HepG2 (cell line): Measurements from ENCODE around the gene TMEM87B. TPM values are rescaled to one million over a fixed set of nuclear protein-coding genes. Genes with fewer than 3 reads are reported as not detected.

ENCODE experiments used
- ATM ChIP-seq: fragments of 450-650 bp; IDR thresholded peaks from 2 replicates; pipeline ENCODE4 v1.7.1; 2017; ENCODE audit warnings: mild to moderate bottlenecking, borderline replicate concordance
- BRCA1 ChIP-seq: sonication (generic); formaldehyde crosslinking; IDR thresholded peaks from 2 replicates; pipeline ENCODE4 v1.4.0; 2020; ENCODE audit warnings: missing genetic modification reagents
- ELF3 ChIP-seq: IDR thresholded peaks from 2 replicates; pipeline ENCODE4 v1.6.1; 2016; ENCODE audit warnings: missing genetic modification reagents, missing compliant biosample characterization
- ELF4 ChIP-seq: sonication (generic); formaldehyde crosslinking; IDR thresholded peaks from 2 replicates; pipeline ENCODE4 v1.5.0; 2020; ENCODE audit warnings: missing genetic modification reagents, mild to moderate bottlenecking, moderate library complexity, borderline replicate concordance
- GABPA ChIP-seq, 2 experiments: IDR thresholded peaks; 2 replicates each; pipeline ENCODE4 v1.6.1; 2011 to 2016; ENCODE audit warnings: low read depth in 2 of 2, low read length in 1 of 2, missing biosample characterization in 1 of 2, missing genetic modification characterization in 1 of 2
- GPBP1L1 ChIP-seq: sonication (generic); formaldehyde crosslinking; IDR thresholded peaks from 2 replicates; pipeline ENCODE4 v1.5.0; 2020; ENCODE audit warnings: mild to moderate bottlenecking, missing genetic modification reagents
- HMGA1 ChIP-seq: sonication (generic); formaldehyde crosslinking; conservative IDR thresholded peaks from 2 replicates; pipeline ENCODE4 v1.4.0; 2020; ENCODE audit warnings: missing genetic modification reagents
- HNRNPUL1 ChIP-seq: fragments of 200-400 bp; formaldehyde crosslinking; IDR thresholded peaks from 2 replicates; pipeline ENCODE4 v1.6.1; 2017; ENCODE audit warnings: low read depth, mild to moderate bottlenecking, low read length, moderate library complexity
- MTA1 ChIP-seq: sonication (generic); formaldehyde crosslinking; IDR thresholded peaks from 2 replicates; pipeline ENCODE4 v1.4.0; 2020; ENCODE audit warnings: missing genetic modification reagents, mild to moderate bottlenecking, borderline replicate concordance
- NFE2L1 ChIP-seq: sonication (generic); formaldehyde crosslinking; IDR thresholded peaks from 2 replicates; pipeline ENCODE4 v1.4.0; 2020; ENCODE audit warnings: missing genetic modification reagents, mild to moderate bottlenecking, borderline replicate concordance
- PBX2 ChIP-seq: IDR thresholded peaks from 2 replicates; pipeline ENCODE4 v1.6.1; 2016; ENCODE audit warnings: control low read depth
- RNF219 ChIP-seq: sonication (generic); formaldehyde crosslinking; IDR thresholded peaks from 2 replicates; pipeline ENCODE4 v1.5.0; 2020; ENCODE audit warnings: mild to moderate bottlenecking, missing genetic modification reagents
- ZBTB39 ChIP-seq: sonication (generic); formaldehyde crosslinking; IDR thresholded peaks from 2 replicates; pipeline ENCODE4 v1.5.0; 2020; ENCODE audit warnings: missing genetic modification reagents
- ZBTB44 ChIP-seq: sonication (generic); formaldehyde crosslinking; IDR thresholded peaks from 2 replicates; pipeline ENCODE4 v1.4.0; 2020; ENCODE audit warnings: missing genetic modification reagents
- ZFX ChIP-seq: sonication (generic); formaldehyde crosslinking; IDR thresholded peaks from 2 replicates; pipeline ENCODE4 v1.4.0; 2020; ENCODE audit warnings: mild to moderate bottlenecking, low read depth, missing genetic modification reagents, moderate library complexity
- ZNF367 ChIP-seq: sonication (generic); formaldehyde crosslinking; IDR thresholded peaks from 2 replicates; pipeline ENCODE4 v1.4.0; 2020; ENCODE audit warnings: missing genetic modification reagents, borderline replicate concordance
- ZNF629 ChIP-seq: sonication (generic); formaldehyde crosslinking; conservative IDR thresholded peaks from 2 replicates; pipeline ENCODE4 v1.5.0; 2020; ENCODE audit warnings: missing genetic modification reagents
- ZNF710 ChIP-seq: sonication (generic); formaldehyde crosslinking; IDR thresholded peaks from 2 replicates; pipeline ENCODE4 v1.5.0; 2020; ENCODE audit warnings: mild to moderate bottlenecking, missing genetic modification reagents, borderline replicate concordance
- polyA plus RNA-seq, 8 experiments: library from polyadenylated mRNA; depleted of rRNA in 3 of 8; stranded (reverse) in 7 of 8; unstranded in 1 of 8; fragments of >200 nt; fragmentation: Illumina TruSeq in 4 of 8; extraction: Trizol in 4 of 8; gene quantifications; 2 replicates each; pipeline versions ENCODE4 v1.2.1 to v1.2.3, GENCODE V29; 2011 to 2016; ENCODE audit warnings: low read depth in 4 of 8, missing spikeins in 1 of 8, mixed read lengths in 1 of 8; ENCODE audit not compliant: insufficient read depth in 1 of 8
- total RNA-seq, 5 experiments: library from RNA; depleted of rRNA; stranded (reverse); fragments of >200 nt; fragmentation: Illumina TruSeq; extraction: Trizol; gene quantifications; 2 replicates each; pipeline ENCODE4 v1.2.3, GENCODE V29; 2016; ENCODE audit warnings: low read depth in 1 of 5

The TMEM87B gene
- total and polyA plus RNA-seq, 2 of the 13 experiments (the other 11 are each of a cell fraction or from before 2014, with no cell fraction given), result 15.1 to 16.2 TPM

- 0 out of 2 replicates have a peak, but pooled peaks have one; percentile 64 for TF ChIP-seq ZBTB39 (CRISPR knock-in tag)
- TF ChIP-seq NFE2L1 (CRISPR knock-in tag), result no peak
- TF ChIP-seq PBX2 (CRISPR knock-in tag), result no peak
- TF ChIP-seq HMGA1, result no peak
- no peak for TF ChIP-seq MTA1 (CRISPR knock-in tag)
- no peak for TF ChIP-seq RNF219 (CRISPR knock-in tag)
- TF ChIP-seq ZNF629 (CRISPR knock-in tag), result no peak
- no peak for TF ChIP-seq ATM
- TF ChIP-seq GPBP1L1 (CRISPR knock-in tag), result no peak
- no peak for TF ChIP-seq ELF3 (CRISPR knock-in tag)
- no peak for TF ChIP-seq ELF4 (CRISPR knock-in tag)
- TF ChIP-seq ZBTB44 (CRISPR knock-in tag), result no peak
- no peak for TF ChIP-seq HNRNPUL1
- peak; percentile 24; the same call in 1 of the 2 replicates for TF ChIP-seq ZNF367 (CRISPR knock-in tag)
- TF ChIP-seq GABPA (IDR thresholded peaks at IDR 0.05; ENCODE audit: low read depth, low read length), result no peak
- TF ChIP-seq GABPA (CRISPR knock-in tag; IDR thresholded peaks at IDR 0.05; ENCODE audit: low read depth), result no peak
- no peak for TF ChIP-seq ZFX (CRISPR knock-in tag)
- TF ChIP-seq ZNF710, result no peak
- no peak for TF ChIP-seq BRCA1 (CRISPR knock-in tag)
These were observed 82.6 kb downstream of the TMEM87B start (continued) for GRCh38 chr2:112137516-112138158.
